ENCODE results near the gene ZFAND3. TPM values are rescaled to one million over a fixed set of nuclear protein-coding genes. Genes with fewer than 3 reads are reported as not detected.

ZFAND3 gene
- total RNA-seq, 4 donors from 2014 or later = 45.0 to 55.2 (median 49.5) TPM

- peak overlapping the region; percentile 87 to 91 (median 89) for H3K4me3 ChIP-seq
- H3K9me3 ChIP-seq = no peaks in the 10 kb centered on the region
- peak overlapping the region; percentile 96 to 99 (median 98) for H3K27ac ChIP-seq
- H3K4me1 ChIP-seq = peaks cover 52 to 58% of the 10 kb centered on the region in 2 donors
- H3K36me3 ChIP-seq = no peaks in the 10 kb centered on the region
- ATAC-seq (peak; percentile 22 to 34), DNase-seq (peak in 1 of 2 donors; percentile 13)
- in situ Hi-C loops (cut with MboI; ENCODE audit: low sequenced_read_pairs in 4 of 4) = no loop called here
- intact Hi-C loops (cut with DNase I; ENCODE audit: low total_unique reads) = no loop called here
- H3K27me3 ChIP-seq = no peaks in the 10 kb centered on the region
- no peak for TF ChIP-seq POLR2A (IDR thresholded peaks at IDR 0.05)
- TF ChIP-seq CTCF (IDR thresholded peaks at IDR 0.05 in 4 of 5, conservative IDR thresholded peaks at IDR 0.05 in 1 of 5) = no peak
These were observed 1.2 kb downstream of the ZFAND3 start for GRCh38 chr6:37820718-37821079.

DNA sequence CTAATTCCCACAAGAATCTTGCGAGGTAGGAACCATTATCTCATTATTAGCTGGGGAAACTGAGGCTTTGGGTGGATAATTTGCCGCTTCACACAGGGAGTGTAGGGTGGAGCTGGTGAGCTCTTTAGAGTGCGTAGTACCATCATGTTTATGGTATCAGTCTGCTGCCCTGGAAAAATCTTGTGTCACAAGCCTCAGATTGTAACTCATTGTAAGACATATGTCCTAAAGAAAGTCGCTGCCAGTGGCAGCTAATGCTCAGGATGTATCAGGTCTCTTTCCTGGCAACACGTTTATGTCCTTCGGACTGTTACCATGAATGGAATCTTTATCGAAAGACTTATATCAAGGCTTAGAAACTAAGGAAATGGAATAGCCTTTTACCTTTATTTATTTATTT is 1.9 kb downstream of the ZFAND3 start:
- in situ Hi-C loops (cut with MboI; ENCODE audit: low sequenced_read_pairs in 4 of 4) = no loop called here
- Histone ChIP-seq H3K27ac (peak overlapping the region; percentile 96 to 99 (median 98)), H3K9me3 (no peaks in the 10 kb centered on the region), H3K36me3 (no peaks in the 10 kb centered on the region), H3K4me3 (peak overlapping the region; percentile 87 to 91 (median 89)), H3K27me3 (no peaks in the 10 kb centered on the region), H3K4me1 (peaks cover 58 to 62% of the 10 kb centered on the region in 2 donors)
- peak; percentile 12 to 55 for ATAC-seq
- no peak for TF ChIP-seq CTCF (IDR thresholded peaks at IDR 0.05 in 4 of 5, conservative IDR thresholded peaks at IDR 0.05 in 1 of 5)
- TF ChIP-seq POLR2A (IDR thresholded peaks at IDR 0.05) = peak in 1 of 2 donors; percentile 48
- peak in 1 of 2 donors; percentile 63 for DNase-seq
- intact Hi-C loops (cut with DNase I; ENCODE audit: low total_unique reads) = no loop called here

GRCh38 chr6:37822851-37823682 is 3.5 kb downstream of the ZFAND3 start:
- Histone ChIP-seq H3K27ac (peak overlapping the region; percentile 96 to 99 (median 98)), H3K36me3 (no peaks in the 10 kb centered on the region), H3K27me3 (no peaks in the 10 kb centered on the region), H3K4me3 (peak overlapping the region in 2 of 4 donors; percentile 15 to 25), H3K9me3 (no peaks in the 10 kb centered on the region), H3K4me1 (peaks cover 74% of the 10 kb centered on the region in 2 donors)
- TF ChIP-seq CTCF (IDR thresholded peaks at IDR 0.05 in 4 of 5, conservative IDR thresholded peaks at IDR 0.05 in 1 of 5) (no peak), POLR2A (IDR thresholded peaks at IDR 0.05) (no peak)
- intact Hi-C loops (cut with DNase I; ENCODE audit: low total_unique reads) = no loop called here
- in situ Hi-C loops (cut with MboI; ENCODE audit: low sequenced_read_pairs in 4 of 4) = no loop called here
- ATAC-seq = no peak
- no peak for DNase-seq

- in situ Hi-C loops (cut with MboI; ENCODE audit: low sequenced_read_pairs in 4 of 4) (no loop called here), intact Hi-C loops (cut with DNase I; ENCODE audit: low total_unique reads) (no loop called here)
- H3K36me3 ChIP-seq = no peaks in the 10 kb centered on the region
- DNase-seq (no peak), ATAC-seq (no peak)
- H3K27me3 ChIP-seq = no peaks in the 10 kb centered on the region
- H3K4me1 ChIP-seq = peaks cover 75 to 78% of the 10 kb centered on the region in 2 donors
- H3K9me3 ChIP-seq = no peaks in the 10 kb centered on the region
- H3K27ac ChIP-seq = peak overlapping the region in 1 of 4 donors; percentile 99
- H3K4me3 ChIP-seq = no peak overlapping the region
- no peak for TF ChIP-seq CTCF (IDR thresholded peaks at IDR 0.05 in 4 of 5, conservative IDR thresholded peaks at IDR 0.05 in 1 of 5)
- TF ChIP-seq POLR2A (IDR thresholded peaks at IDR 0.05) = no peak
These were observed 4.6 kb downstream of the ZFAND3 start for GRCh38 chr6:37824170-37824569.

Data from gastrocnemius medialis (tissue), 4 donors.